NCI-H1930 (cell line): ENCODE data around the gene THEMIS.

Experiments
- DNase-seq, 2 experiments: peaks; one replicate each; lab custom pipeline; 2025; lab: John Stamatoyannopoulos, UW

Gene THEMIS

DNA sequence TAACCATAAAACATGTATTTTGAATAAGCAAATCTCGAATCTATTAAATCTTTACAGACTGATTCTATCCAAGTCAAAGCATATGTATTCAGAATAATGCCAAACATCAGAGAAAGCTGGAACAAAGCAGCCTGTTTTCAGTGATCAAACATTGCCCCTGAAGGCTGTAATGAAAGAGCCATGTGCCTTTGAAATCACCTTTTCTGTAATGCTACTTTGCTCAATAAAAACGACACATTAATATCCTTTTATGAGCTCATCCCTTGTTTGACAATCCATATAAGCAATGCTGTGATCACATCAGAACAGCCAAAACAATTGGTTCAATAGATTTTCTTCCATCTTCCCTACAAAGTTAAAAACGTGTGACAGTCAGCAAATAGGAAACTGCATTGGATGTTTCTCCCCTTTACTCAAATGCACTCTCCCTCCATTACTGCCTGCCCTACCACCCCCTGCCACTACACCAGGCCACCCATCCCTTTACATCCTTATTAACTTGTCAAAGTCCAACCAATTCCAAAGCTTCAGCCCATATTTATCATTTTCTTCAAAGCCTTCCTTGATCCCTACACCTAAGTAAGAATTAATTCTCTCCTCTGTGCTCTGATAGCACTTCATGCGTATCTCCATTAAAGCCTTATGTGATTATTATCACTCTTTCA, 42.0 kb downstream of the THEMIS start:
- no peak for DNase-seq

DNA sequence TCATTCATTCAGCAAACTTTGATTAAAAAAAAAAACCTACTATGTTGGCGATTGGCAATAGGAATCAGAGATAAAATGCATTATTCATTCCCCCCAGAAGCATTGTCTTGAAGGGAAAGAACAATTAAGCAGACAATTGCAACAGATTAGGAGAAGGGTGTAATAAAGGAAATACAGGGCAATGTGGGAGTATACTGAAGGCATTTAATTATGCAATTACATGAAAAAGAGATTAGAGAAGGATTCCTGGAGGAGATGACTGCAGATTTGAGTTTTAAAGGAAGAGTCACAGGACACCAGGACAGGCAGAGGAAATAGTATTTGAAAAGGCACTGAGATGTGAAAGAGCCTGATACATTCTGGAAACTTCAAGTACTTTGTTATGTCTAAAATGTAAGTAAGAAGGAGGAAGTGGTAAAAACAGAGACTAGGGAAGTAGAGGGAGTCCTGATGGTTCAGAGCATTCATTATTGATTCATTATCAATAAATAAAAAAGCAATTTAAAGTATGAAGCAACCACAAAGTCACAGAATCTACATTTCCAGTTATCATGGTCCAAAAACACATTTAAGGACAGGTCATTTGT, 43.7 kb downstream of the THEMIS start:
- DNase-seq = no peak

DNA sequence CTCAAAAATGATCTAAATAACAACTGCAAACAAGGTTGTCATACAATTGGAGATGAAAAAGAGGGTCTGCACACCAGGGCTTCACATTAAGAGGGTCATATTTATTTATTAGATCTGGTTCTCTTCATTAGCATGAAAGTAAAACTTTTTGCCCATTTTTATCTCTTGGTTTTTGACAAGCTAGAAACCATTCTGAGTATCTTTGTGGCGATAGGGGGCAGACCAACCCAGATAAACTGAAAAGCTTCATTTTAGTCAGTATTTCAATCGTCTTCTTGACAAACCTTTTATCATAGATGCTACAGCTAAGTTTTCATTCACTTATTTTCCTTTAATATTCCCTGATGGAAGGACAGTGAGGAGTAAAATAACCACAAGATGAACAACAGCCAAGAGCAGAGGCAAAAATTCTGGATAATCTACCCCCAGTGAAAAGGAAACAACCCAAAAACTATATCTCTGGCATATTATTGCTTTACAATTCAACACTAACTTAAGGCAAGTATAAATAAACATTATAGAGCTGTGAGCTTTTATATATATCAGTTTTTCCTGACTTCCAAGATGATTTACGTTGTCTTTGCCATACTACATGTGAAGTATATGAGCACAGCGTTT, 45.2 kb downstream of the THEMIS start:
- no peak for DNase-seq

DNA sequence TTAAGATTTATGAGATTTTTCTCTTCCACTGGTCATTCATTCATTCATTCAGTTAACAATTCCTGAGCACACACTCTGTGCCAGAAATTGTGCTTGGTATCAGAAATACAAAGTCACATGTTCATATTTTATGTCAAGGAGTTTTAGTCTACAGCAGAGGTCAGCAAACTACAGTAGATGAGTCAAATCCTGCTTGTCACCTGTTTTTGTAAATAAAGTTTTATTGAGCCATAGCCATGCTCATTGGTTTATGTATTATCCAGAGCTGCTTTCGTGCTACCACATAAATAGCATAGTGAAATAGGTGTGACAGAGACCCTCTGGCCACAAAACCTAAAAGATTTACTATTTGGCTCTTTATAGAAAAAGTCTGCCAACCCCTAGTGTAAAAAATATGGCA, 46.8 kb downstream of the THEMIS start:
- DNase-seq = no peak

DNA sequence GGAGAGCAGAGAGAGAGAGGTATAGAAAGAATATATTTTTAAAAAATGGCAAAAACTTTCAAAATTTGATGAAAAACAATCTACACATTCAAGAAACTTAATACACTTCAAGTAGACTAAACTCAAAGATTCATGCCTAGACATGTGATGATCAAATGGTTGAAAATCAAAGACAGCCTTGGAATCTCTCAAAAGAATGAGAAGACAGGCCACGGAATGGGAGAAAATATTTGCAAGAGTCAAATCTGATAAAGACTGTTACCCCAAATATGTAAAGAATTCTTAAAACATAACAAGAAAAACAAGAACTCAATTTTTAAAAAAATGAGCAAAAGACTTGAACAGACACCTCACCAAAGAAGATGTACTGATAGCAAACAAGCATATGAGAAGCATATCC, 49.7 kb downstream of the THEMIS start:
- no peak for DNase-seq

DNA sequence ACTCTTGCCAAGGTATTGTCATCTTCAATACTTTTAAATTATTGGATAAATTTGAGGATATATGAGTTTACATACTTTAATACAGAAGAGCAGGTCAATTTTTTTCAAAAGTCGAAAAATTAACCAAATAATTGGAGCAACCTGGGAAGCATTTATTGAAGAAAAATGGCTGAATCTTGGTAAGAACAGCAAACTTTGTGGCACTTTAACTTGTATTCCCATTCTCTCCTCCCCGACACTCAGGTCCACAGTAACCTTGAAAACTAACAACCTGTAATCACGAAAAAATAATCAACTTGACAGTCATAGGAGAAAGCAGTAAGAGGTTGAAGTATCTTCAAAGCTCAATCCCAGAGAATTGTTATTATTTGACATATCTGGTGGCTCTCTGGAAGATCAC, 55.6 kb downstream of the THEMIS start:
- DNase-seq = no peak

DNA sequence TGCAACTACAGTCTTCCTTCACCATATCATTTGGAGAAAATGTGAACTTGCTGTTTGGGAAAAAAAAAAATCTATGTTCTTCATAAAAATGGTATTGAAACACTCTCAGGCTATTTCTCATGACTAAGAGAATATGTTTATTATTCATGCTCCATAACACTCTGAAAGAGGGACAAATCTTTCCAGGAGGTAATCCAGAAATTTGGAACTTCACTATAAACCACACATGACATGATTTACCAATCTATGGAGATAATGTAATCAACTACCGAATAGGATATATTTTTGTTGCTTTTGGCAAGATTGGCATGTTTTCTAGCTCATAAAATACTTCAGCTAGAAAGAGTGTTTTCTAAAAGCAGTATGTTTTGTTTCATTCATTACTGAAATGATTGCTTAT, 56.3 kb downstream of the THEMIS start:
- DNase-seq = no peak

DNA sequence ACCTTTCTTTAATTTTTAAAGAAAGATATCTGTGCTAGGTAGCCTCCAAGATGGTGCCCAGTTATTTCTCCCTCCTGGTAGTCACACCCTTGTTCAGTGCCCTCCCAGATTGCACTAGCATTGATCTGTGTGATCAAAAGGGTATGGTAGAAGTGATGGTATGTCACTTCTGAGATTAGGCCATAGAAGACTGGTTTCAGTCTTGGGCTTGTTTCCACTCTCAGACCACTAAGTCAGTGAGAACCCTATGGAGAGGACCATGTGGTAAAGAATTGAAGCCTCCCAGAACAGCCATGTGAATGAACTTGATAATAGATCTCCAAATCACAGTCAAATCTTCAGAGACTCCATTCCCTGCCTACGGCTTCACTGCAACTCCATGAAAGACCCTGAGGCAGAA, 57.3 kb downstream of the THEMIS start:
- DNase-seq = no peak

DNA sequence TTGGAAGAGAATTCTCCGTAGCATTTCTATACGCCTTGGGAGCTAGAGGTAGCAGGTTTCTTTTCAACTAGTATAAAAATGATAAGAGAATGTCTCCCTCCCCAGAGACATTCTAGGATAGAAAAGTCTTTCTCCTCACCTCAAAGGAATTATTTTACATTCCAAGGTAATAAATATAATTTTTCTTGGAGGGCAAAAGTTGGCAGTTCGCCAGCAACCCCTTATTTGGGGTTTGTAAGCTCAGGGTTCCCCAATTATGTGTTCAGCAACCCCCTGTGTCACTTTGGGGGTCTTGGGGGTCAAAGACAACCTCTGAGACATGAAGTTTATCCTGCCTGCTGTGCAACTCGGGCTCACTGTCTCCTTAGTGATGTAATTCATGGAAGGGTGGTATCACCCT, 58.3 kb downstream of the THEMIS start:
- DNase-seq = no peak

DNA sequence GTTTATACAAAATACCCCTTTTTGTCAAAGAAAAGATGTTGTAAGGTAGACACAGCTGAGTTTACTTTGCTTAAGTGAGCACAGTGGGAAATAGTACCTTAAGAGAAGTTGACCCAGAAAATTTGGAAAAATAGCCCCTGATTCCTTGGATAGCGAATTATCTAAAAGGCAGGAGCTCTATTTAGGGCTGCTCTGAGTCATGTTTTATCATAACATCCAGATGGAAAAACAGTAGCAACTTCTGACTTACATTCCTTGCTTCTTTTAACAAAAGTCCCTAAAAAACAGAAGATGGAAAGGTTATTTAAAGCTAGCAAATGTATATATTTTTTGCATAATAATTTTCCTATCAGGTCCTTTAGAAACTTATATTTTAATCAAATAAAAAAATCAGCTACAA, 59.0 kb downstream of the THEMIS start:
- DNase-seq = no peak

DNA sequence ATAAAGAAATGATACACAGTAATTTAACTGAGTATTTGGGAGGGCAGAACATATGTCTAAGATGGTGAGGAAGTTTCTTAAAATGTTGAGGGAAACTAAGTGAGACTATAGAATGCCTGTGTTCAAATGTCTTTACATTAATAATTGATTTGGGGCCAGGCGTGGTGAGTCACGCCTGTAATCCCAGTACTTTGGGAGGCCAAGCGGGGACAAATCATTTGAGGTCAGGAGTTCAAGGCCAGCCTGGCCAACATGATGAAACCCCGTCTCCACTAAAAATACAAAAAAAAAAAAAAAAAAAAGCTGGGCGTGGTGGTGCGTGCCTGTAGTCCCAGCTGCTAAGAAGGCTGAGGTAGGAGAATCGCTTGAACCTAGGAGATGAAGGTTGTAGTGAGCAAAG, 66.7 kb downstream of the THEMIS start:
- DNase-seq = no peak

DNA sequence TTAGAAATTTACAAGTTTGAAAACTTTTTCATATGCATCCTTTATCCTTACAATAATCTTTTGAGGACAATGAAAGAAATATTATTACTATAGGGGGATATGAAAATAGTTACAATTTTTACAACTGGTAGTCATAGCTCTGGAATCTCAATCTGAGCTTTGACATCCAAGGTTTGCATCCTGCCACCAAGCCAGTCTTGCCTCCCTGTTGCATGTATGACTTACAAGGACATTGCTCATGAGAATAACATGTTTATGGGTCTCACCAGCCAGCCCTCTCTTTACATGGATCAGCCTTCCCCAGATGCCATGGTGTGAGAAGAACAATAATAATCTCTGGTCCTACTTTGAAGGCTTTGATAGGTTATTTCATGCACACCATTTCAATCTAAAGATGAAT, 67.5 kb downstream of the THEMIS start:
- no peak for DNase-seq

DNA sequence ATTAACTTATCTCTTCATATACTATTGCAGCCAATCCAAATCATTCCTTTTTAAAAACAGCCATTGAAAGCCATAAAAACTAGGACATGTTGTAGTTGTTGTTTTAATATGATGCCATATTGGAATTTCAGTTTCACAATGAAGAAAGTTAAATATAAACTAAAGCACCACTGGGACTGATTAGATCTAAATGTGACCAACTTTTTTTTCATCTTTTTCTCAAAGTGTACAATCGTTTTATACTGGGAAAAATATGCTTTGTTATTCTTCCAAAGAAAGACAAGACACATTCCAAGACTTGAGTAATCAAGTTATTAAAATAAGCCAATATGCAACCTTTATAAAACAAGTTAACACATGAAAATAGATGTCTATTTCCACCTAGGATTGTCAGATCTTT, 68.5 kb downstream of the THEMIS start:
- DNase-seq = no peak

DNA sequence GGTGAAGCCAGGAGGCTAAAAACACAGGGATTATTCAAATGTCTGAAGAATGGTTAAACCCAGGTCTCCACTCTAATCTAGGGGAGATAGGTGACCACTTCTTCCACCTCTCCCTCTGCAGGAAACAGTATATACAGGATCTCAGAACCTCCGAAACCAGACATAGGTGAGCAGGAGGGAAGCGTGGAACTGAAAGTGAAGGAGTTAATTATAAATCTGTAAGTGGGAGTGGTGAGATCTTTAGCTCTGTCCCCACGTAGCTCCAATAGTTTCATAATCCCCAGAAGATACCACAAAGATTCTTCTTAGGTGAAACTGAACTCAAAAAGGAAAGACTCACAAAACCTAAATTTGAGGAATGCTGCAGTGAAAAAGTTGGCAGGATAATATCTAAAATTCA, 76.8 kb downstream of the THEMIS start:
- DNase-seq = no peak

DNA sequence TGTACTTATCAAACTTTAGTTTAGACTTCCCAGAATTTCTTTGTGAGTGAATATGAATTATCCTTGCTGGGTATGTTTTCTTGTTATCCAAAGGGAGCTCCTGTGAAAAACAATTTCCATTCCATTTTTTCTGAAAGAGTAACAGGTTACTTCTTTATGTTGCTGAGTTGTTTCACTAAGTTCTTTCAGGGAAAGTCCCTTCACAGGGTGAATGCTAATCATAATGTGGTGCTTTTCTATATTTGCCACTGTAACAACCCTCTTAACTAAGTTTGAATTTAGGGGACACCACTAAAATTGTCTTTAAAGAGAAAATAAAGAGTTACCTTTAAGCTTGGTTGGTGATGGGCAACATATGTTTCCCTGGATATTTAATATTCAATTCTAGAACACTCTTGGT, 79.4 kb downstream of the THEMIS start:
- no peak for DNase-seq

DNA sequence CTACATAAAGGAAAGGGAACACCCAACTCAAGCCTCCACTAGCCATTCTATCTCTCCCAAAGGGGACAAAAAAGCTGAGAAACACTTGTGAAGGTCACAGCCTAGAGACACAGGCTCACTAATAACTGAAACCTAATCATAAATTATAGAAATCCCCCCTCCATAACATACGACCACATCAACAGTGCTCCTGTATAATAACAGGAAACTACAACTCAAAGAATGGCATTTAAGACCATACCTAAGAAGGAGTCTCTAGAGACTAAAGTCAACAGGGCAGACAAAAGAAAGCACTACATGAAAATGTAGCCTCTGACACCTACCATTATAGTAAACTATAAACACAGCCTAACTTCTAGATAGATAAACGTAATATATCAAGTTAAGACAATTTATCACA, 82.7 kb downstream of the THEMIS start:
- DNase-seq = no peak

DNA sequence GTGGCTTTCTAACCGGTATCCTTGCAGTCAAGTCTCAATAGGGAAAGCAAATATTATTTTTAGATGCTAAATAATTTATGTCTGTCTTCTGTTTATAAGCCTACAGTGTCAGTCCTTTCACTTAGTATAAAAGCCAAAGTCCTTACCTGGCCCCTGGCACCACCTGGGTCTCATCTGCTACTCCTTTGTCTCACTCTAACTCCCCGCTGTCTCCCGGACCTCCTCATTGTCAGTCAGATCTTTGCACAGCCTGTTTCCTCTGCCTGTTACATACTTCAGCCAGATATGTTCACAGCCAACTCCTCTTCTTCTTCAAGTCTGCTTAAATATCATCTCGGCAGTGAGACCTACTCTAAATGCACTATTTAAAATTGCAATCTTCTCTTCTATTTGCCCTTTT, 84.2 kb downstream of the THEMIS start:
- no peak for DNase-seq

DNA sequence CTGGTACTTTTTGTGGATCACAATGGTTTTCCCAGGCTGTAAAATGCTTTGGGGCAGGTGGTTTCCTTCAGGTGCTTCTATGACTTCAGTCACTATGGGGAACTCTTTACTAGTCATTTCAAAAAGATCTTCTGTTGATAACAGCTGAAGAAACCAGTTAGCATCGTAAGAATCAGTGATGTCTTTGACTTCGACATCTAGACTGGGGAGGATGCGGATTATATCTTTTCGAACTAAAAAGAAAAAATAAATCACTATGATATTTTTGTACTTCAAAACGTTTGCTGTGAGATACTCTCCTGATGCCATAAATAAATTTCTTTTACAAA, 87.2 kb downstream of the THEMIS start:
- no peak for DNase-seq

DNA sequence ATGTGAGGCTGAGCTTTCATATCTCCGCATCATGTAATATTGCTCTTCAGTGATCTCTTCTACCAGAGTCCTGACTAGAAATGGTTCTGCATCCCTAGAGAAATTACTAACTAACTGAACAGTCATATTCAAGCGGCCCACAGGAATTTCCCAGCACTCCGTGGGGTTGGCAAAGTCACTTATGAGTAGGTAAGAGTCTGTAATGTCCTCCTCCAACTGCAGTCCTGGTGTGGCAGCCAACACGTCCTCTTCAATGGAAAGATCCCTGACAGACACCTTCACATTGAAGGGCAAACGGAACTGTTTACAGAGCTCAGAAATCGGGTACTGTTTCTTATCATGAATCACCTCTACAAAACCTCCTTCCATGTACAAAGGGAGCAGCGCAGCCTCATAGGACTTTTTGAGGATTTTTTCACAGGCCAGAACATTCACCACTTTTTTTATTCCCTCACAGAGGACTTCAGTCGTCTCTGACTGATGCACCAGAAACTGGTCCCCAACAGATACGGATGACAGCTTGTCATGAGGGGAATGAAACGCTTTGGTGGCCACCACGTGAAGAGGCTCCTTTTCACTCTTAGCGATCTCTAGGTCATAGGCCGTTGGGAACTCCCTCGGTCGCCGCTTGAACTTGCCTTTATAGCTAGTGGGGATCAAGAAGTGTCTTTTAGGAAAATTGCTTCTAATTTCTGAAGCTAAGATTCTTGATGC, 87.7 kb downstream of the THEMIS start:
- DNase-seq = no peak

DNA sequence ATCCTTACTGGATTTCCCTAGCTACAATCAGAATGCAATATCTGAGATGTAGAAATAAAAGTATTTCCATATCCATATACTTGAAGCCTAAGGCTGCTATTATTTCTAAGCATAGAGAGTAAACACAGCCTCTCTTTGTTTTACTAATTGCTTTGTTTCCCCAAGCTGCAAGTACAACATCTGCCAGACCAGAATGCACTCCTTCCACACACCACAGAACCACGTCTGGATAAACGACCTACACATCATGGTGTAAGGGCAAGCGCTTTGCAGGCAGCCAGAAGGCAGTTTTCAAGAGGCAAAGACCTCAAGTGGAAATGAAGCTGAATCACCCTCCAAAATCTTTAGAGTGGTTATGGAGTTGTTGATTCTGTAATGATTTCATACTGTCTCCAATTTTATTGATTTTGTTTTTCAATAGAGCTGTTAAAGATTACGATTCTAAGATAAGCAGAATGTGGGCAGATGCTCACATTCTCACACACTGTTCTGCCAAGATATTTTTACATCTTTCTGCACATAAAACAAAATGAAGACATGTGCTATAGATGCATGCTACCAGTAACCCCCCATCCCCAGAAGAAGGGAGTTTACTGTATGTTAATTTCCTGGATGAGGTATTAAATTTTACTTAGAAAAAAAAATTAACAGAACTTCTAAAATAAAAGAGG, 88.8 kb downstream of the THEMIS start:
- peak in 1 of 2 experiments; percentile 13 for DNase-seq

DNA sequence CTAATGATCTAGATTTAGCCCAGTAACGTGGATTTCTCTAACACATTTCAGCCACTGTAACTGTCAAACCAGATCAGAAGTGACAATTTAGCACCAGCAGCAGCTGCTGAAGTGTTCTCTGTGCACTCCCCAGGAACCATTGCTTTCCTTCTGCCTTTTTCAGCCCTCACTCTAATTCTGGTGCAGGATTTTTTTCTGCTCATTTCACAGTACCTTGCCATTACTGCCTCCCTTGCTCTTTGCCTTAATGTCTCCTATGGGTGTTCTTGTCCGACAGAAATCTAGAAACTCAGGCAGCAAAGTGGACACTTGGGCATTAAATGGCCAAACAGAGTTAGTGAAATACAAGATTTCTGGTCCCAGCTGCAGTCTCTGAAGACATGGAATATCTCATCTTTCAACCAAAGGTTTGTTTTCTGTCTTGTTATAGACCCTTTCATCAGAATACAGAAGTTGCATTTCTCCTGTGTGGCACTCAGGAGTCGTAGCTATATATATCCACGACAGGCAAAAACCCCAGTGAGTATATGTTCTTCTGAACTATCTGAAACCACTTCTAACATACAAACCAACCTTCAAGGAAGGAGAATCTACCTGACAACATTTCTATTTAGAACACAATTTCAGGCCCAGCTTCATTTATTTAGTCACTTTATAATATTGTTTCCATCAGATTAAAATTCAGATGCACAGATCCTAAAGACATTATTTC, 92.9 kb downstream of the THEMIS start:
- no peak for DNase-seq

DNA sequence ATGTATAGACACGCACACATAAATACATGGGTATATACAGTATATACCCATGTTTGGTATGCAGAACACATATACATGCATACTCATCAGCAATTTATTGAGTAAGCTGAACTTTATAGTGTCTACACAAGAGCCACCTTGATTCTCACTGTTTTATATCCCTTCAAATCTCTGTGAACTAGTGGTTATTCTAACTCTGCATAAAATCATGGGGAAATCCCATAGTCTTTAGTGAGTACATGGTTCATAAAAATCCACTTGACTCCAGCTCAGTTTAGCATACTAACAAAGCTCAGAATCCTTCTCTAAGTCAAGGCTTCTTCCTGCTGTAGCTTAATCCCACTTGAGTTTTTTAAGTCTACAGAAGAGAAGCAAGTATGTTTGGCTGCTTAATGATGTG, 104.1 kb downstream of the THEMIS start:
- DNase-seq = no peak
